GM23338 (cell line): ENCODE measurements around the gene SPRY1. TPM values are rescaled to one million over a fixed set of nuclear protein-coding genes. Genes with fewer than 3 reads are reported as not detected.

ENCODE experiments used
- CREB1 ChIP-seq: fragments of 250-450 bp; sonication (Bioruptor Pico); IDR thresholded peaks from 2 replicates; pipeline ENCODE4 v1.5.0; 2020; ENCODE audit warnings: low read depth, mild to moderate bottlenecking, moderate library complexity
- ETS1 ChIP-seq: IDR thresholded peaks from 2 replicates; pipeline ENCODE4 v1.6.1; 2016; ENCODE audit warnings: antibody characterized with exemption
- EZH2 ChIP-seq: fragments of 200-600 bp; sonication (generic); IDR thresholded peaks from one replicate; pipeline ENCODE4 v1.8.0; 2017; ENCODE audit warnings: antibody characterized with exemption, mild to moderate bottlenecking, low read depth; ENCODE audit not compliant: unreplicated experiment
- NANOG ChIP-seq: IDR thresholded peaks from 2 replicates; pipeline ENCODE4 v1.6.1; 2016; ENCODE audit warnings: antibody characterized with exemption, borderline replicate concordance
- ZNF331 ChIP-seq: fragments of 250-450 bp; sonication (Bioruptor Pico); IDR thresholded peaks from 2 replicates; pipeline ENCODE4 v1.5.0; 2020; ENCODE audit warnings: low read depth, mild to moderate bottlenecking, moderate library complexity
- polyA plus RNA-seq: library from polyadenylated mRNA; unstranded; fragments of >200 nt; fragmentation: Nextera tagmentation; extraction: Ambion mirVana; gene quantifications from 2 replicates; pipeline ENCODE4 v1.2.1, GENCODE V29; 2016
- total RNA-seq: library from RNA; depleted of rRNA; stranded (reverse); fragments of >200 nt; shearing (Covaris generic); gene quantifications from 2 replicates; pipeline ENCODE4 v1.2.3, GENCODE V29; 2014
- TF ChIP-seq, protein P1 (sequence below): fragments of 250-450 bp; sonication (Bioruptor Pico); IDR thresholded peaks from 2 replicates; pipeline ENCODE4 v1.5.0; 2020; ENCODE audit warnings: mild to moderate bottlenecking, moderate library complexity
- TF ChIP-seq, protein P2 (sequence below): IDR thresholded peaks from one replicate; pipeline ENCODE4 v1.6.1; 2018; ENCODE audit warnings: antibody characterized with exemption; ENCODE audit not compliant: unreplicated experiment

The SPRY1 gene
- total and polyA plus RNA-seq, 2 experiments from 2014 or later: 62.8 to 103 TPM

DNA sequence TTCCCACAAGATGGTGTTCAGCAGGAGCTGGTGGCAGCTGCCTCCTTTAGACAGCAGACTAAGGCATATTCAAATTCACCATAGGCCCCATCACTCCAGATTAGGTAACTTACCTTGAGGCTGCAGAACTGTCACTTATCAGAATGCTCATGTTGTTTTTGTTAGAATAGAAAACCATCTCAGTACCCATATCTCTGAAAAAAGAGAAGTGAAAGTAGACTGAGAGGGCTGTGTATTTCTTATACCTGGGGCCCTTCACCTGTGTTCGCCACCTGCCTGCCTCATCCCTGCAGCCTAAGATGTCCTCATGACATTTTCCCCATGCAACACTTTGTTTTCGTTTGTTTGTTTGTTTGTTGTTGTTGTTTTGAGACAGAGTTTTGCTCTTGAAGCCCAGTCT is 32.9 kb upstream of the SPRY1 start (continued):
- TF ChIP-seq, protein P1, sequence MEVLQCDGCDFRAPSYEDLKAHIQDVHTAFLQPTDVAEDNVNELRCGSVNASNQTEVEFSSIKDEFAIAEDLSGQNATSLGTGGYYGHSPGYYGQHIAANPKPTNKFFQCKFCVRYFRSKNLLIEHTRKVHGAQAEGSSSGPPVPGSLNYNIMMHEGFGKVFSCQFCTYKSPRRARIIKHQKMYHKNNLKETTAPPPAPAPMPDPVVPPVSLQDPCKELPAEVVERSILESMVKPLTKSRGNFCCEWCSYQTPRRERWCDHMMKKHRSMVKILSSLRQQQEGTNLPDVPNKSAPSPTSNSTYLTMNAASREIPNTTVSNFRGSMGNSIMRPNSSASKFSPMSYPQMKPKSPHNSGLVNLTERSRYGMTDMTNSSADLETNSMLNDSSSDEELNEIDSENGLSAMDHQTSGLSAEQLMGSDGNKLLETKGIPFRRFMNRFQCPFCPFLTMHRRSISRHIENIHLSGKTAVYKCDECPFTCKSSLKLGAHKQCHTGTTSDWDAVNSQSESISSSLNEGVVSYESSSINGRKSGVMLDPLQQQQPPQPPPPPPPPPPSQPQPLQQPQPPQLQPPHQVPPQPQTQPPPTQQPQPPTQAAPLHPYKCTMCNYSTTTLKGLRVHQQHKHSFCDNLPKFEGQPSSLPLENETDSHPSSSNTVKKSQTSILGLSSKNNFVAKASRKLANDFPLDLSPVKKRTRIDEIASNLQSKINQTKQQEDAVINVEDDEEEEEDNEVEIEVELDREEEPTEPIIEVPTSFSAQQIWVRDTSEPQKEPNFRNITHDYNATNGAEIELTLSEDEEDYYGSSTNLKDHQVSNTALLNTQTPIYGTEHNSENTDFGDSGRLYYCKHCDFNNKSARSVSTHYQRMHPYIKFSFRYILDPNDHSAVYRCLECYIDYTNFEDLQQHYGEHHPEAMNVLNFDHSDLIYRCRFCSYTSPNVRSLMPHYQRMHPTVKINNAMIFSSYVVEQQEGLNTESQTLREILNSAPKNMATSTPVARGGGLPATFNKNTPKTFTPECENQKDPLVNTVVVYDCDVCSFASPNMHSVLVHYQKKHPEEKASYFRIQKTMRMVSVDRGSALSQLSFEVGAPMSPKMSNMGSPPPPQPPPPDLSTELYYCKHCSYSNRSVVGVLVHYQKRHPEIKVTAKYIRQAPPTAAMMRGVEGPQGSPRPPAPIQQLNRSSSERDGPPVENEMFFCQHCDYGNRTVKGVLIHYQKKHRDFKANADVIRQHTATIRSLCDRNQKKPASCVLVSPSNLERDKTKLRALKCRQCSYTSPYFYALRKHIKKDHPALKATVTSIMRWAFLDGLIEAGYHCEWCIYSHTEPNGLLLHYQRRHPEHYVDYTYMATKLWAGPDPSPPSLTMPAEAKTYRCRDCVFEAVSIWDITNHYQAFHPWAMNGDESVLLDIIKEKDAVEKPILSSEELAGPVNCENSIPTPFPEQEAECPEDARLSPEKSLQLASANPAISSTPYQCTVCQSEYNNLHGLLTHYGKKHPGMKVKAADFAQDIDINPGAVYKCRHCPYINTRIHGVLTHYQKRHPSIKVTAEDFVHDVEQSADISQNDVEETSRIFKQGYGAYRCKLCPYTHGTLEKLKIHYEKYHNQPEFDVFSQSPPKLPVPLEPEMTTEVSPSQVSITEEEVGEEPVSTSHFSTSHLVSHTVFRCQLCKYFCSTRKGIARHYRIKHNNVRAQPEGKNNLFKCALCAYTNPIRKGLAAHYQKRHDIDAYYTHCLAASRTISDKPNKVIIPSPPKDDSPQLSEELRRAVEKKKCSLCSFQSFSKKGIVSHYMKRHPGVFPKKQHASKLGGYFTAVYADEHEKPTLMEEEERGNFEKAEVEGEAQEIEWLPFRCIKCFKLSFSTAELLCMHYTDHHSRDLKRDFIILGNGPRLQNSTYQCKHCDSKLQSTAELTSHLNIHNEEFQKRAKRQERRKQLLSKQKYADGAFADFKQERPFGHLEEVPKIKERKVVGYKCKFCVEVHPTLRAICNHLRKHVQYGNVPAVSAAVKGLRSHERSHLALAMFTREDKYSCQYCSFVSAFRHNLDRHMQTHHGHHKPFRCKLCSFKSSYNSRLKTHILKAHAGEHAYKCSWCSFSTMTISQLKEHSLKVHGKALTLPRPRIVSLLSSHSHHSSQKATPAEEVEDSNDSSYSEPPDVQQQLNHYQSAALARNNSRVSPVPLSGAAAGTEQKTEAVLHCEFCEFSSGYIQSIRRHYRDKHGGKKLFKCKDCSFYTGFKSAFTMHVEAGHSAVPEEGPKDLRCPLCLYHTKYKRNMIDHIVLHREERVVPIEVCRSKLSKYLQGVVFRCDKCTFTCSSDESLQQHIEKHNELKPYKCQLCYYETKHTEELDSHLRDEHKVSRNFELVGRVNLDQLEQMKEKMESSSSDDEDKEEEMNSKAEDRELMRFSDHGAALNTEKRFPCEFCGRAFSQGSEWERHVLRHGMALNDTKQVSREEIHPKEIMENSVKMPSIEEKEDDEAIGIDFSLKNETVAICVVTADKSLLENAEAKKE (CRISPR knock-in tag): no peak
- no peak for TF ChIP-seq CREB1 (CRISPR knock-in tag)
- TF ChIP-seq NANOG: no peak
- no peak for TF ChIP-seq EZH2
- TF ChIP-seq, protein P2, sequence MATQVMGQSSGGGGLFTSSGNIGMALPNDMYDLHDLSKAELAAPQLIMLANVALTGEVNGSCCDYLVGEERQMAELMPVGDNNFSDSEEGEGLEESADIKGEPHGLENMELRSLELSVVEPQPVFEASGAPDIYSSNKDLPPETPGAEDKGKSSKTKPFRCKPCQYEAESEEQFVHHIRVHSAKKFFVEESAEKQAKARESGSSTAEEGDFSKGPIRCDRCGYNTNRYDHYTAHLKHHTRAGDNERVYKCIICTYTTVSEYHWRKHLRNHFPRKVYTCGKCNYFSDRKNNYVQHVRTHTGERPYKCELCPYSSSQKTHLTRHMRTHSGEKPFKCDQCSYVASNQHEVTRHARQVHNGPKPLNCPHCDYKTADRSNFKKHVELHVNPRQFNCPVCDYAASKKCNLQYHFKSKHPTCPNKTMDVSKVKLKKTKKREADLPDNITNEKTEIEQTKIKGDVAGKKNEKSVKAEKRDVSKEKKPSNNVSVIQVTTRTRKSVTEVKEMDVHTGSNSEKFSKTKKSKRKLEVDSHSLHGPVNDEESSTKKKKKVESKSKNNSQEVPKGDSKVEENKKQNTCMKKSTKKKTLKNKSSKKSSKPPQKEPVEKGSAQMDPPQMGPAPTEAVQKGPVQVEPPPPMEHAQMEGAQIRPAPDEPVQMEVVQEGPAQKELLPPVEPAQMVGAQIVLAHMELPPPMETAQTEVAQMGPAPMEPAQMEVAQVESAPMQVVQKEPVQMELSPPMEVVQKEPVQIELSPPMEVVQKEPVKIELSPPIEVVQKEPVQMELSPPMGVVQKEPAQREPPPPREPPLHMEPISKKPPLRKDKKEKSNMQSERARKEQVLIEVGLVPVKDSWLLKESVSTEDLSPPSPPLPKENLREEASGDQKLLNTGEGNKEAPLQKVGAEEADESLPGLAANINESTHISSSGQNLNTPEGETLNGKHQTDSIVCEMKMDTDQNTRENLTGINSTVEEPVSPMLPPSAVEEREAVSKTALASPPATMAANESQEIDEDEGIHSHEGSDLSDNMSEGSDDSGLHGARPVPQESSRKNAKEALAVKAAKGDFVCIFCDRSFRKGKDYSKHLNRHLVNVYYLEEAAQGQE: no peak
- TF ChIP-seq ETS1: no peak
- no peak for TF ChIP-seq ZNF331 (CRISPR knock-in tag)
